NCI-H146 treated with DMSO at 0.1 percent for 48 hours (cell line): ENCODE data around the gene CCDC88A.

Experiments used
- DNase-seq: peaks from one replicate; lab custom pipeline; 2025; ENCODE audit not compliant: unreplicated experiment; lab: John Stamatoyannopoulos, UW

The CCDC88A gene

GRCh38 chr2:55422876-55423665 lies 3.4 kb upstream of the CCDC88A start:
- no peak for DNase-seq

GRCh38 chr2:55421326-55421725 lies 1.7 kb upstream of the CCDC88A start:
- no peak for DNase-seq

- no peak for DNase-seq
Measured at GRCh38 chr2:55420871-55421270, 1.2 kb upstream of the CCDC88A start.

- no peak for DNase-seq
Measured at GRCh38 chr2:55420439-55420725, 726 bp upstream of the CCDC88A start.

GRCh38 chr2:55419233-55419678 lies 400 bp downstream of the CCDC88A start:
- DNase-seq: no peak

- DNase-seq: no peak
Measured at GRCh38 chr2:55418512-55419232, 984 bp downstream of the CCDC88A start.

GRCh38 chr2:55418072-55418471 lies 1.6 kb downstream of the CCDC88A start:
- no peak for DNase-seq

- no peak for DNase-seq
Measured at GRCh38 chr2:55416786-55417568, 2.7 kb downstream of the CCDC88A start.

GRCh38 chr2:55415300-55415699 lies 4.4 kb downstream of the CCDC88A start:
- DNase-seq: no peak

GRCh38 chr2:55408918-55409868 lies 10.5 kb downstream of the CCDC88A start:
- no peak for DNase-seq

- no peak for DNase-seq
Measured at GRCh38 chr2:55408098-55408882, 11.4 kb downstream of the CCDC88A start.

GRCh38 chr2:55405116-55405515 lies 14.5 kb downstream of the CCDC88A start:
- DNase-seq: no peak

GRCh38 chr2:55403256-55403998 lies 16.2 kb downstream of the CCDC88A start:
- DNase-seq: no peak

GRCh38 chr2:55401124-55401523 lies 18.5 kb downstream of the CCDC88A start:
- DNase-seq: no peak

GRCh38 chr2:55400332-55400731 lies 19.3 kb downstream of the CCDC88A start:
- DNase-seq: no peak

GRCh38 chr2:55399815-55400214 lies 19.8 kb downstream of the CCDC88A start:
- no peak for DNase-seq

- DNase-seq: no peak
Measured at GRCh38 chr2:55395724-55396605, 23.7 kb downstream of the CCDC88A start.

- no peak for DNase-seq
Measured at GRCh38 chr2:55391615-55392242, 27.9 kb downstream of the CCDC88A start.
